Limb (tissue), 2 donors: ENCODE measurements around the gene ERRFI1.

Experiments
- DNase-seq, 2 donors: peaks; one replicate each; pipeline ENCODE4 v3.0.0-alpha.2; 2016; ENCODE audit errors: extremely low spot score in 2 of 2

ERRFI1 gene

GRCh38 chr1:8004113-8004802, 21.9 kb downstream of the ERRFI1 start:
- DNase-seq, result no peak

- no peak for DNase-seq
Observed at GRCh38 chr1:8003438-8004112, 22.5 kb downstream of the ERRFI1 start.

DNA sequence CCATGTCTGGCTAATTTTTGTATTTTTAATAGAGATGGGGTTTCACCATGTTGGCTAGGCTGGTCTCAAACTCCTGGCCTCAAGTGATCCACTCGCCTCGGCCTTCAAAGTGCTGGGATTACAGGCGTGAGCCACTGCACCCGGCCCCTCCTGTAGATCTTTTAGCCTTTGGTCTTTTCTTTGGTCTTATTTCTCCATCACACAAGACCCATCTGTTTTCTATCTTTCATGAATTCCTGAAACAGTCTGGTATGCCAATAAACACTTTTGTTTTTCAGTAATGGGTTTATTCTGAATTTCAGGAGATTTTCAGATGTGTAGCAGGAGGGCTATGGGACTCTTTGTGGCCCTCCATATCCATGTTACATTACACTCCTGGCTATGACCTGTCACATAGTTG, 23.2 kb downstream of the ERRFI1 start:
- no peak for DNase-seq

- DNase-seq, result no peak
Observed at GRCh38 chr1:8002329-8002910, 23.7 kb downstream of the ERRFI1 start.

DNA sequence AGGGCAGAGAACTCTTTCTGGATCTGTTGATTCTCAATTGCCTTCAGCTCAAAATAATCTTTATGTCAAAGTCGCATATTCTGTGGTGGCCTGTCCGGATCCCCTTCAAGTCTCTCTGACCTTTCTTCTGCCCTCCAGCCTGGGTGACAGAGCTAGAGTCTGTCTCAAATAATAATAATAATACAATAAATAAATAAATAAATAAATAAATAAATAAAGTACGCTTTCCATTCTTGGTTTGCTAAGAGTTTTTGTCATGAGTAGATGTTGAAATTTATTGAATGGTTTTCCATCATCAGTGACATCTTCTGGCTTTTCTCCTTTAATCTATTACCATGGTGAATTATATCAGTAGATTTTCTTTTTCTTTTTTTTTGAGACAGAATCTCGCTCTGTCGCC, 30.7 kb downstream of the ERRFI1 start:
- DNase-seq, result no peak

DNA sequence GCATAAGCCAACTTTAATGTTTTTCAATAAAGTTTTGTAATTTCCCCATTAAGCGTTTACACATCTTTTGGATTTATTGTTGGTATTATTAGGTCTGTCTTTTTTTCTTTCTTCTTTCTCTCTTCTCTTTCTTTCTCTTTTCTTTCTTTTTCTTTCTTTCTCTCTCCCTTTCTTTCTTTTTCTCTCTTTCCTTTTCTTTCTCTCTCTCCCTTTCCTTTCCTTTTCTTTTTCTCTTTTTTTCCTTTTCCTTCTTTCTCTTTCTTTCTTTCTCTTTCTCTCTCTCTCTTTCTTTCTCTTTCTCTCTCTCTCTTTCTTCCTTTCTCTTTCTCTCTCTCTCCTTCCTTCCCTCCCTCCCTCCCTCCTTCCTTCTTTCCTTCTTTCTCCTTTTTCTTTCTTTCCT, 31.3 kb downstream of the ERRFI1 start:
- no peak for DNase-seq

DNA sequence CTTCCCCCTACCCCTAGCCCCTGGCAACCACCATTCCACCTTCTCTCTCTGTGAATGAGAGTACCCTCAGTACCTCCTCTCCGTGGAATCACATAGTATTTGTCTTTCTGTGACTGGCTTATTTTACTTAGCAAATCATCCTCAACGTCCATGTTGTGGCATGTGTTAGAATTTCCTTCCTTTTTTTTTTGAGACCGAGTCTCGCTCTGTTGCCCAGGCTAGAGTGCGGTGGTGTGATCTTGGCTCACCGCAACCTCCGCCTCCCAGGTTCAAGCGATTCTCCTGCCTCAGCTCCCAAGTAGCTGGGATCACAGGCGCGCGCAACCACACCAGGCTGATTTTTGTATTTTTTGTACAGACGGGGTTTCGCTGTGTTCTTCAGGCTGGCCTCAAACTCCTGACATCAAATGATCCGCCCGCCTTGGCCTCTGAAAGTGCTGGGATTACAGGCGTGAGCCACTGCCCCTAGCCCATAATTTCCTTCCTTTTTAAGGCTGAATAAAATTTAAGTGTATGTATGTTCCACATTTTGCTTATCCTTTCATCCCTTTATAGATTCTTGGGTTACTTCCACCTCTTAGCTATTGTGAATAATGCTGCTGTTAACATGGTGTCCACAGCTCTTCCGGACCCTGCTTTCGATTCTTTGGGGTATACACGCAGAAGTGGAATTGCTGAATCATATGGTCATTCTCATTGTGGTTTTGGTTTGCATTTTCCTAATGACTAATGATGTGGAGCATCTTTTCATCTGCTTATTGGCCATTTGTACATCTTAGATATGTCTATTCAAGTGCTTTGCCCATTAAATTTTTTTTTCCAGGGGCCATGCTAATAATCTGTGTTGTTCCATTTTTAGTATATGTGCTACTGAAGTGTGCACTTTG, 32.3 kb downstream of the ERRFI1 start:
- DNase-seq, result no peak

DNA sequence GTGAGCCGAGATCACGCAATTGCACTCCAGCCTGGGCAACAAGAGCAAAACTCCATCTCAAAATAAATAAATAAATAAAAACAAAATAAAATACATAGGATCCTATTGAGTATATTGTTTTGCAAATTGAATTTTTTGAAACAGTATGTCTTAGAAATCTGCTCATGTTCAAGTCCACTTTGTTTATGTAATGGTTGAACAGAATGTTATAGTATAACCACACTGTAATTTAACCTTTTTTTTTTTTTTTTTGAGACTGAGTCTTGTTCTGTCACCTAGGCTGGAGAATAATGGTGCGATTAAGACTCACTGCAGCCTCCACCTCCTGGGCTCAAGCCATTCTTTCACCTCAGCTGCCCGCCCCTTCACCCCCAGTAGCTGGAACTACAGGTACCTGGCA, 33.2 kb downstream of the ERRFI1 start:
- DNase-seq, result no peak

GRCh38 chr1:7991504-7992440, 34.3 kb downstream of the ERRFI1 start:
- DNase-seq, result no peak

DNA sequence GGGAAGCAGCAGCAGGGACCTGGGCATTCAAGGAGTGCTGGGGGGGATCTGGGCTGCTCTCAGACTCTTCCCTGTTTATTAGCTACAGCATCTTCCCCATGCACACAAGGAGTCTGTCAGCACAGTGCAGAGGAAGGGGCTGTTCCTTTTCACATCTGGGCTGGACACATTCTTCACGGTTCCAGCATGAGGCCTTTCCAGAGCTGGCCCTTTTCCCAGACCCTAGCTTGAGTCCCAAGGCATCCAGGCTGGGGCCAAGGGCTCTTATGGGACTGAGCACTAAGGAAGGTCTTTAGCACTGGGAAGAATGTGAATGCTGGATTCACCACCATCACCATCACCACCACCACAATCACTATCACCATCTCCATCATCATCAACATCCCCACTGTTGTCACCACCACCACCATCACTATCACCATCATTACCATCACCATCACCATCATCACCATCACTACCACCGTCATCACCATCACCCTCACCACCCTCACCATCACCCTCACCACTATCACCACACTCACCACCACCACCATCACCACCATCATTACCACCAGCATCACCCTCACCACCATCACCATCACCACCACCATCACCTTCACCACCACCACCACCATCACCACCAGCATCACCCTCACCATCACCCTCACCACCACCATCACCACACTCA, 36.2 kb downstream of the ERRFI1 start:
- DNase-seq, result no peak

GRCh38 chr1:7988576-7988975, 37.5 kb downstream of the ERRFI1 start:
- no peak for DNase-seq

DNA sequence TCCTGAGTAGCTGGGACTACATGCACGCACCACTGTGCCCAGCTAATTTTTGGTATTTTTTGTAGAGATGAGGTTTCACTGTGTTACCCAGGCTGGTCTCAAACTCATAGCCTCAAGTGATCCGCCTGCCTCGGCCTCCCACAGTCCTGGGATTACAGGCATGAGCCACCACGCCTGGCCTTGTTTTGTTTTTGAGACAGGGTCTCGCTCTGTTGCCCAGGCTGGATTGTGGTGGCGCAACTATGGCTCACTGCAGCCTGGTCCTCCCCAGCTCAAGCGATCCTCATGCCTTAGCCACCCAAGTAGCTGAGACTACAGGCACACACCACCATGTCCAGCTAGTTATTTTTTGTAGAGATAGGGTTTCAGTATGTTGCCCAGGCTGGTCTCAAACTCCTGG, 38.6 kb downstream of the ERRFI1 start:
- DNase-seq, result no peak

- DNase-seq, result no peak
Observed at GRCh38 chr1:7985851-7986612, 40.1 kb downstream of the ERRFI1 start.

- no peak for DNase-seq
Observed at GRCh38 chr1:7984811-7985210, 41.3 kb downstream of the ERRFI1 start.

DNA sequence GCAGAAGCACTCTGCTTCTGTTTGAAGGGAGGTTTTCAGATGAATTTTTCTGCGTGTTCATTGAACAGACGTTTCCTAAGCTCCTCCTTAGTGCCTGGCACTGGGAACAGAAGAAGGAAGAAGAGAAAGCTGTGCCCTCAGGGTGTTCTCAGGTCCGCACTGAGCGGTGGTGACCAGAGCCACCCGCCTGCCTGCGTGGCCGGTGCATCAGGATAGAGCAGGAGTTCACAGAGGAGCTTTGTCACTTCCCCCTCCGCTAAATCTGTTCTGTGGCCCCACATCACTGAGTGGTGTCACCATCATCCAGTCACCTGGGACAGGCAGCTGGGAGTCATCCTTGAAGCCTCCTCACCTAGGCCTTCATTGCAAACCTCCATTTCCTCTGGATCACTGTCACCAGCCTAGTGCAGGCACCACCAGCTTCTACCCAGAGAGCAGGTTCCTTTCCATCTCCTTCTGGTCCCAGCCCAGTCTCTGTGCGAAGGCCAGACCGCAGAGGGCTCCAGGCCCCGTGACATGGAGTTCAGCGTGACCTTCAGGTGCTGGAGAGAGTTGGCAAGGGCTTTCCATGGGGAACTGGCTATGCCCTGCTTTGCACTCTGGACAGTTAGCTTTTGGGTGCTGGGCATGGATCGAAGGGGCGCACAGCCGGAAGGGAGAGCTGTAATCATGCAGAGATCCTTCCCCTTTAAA, 42.9 kb downstream of the ERRFI1 start:
- DNase-seq, result no peak

- no peak for DNase-seq
Observed at GRCh38 chr1:7980984-7981383, 45.1 kb downstream of the ERRFI1 start.

GRCh38 chr1:7975212-7975865, 50.8 kb downstream of the ERRFI1 start:
- peak; percentile 23 to 72 for DNase-seq

DNA sequence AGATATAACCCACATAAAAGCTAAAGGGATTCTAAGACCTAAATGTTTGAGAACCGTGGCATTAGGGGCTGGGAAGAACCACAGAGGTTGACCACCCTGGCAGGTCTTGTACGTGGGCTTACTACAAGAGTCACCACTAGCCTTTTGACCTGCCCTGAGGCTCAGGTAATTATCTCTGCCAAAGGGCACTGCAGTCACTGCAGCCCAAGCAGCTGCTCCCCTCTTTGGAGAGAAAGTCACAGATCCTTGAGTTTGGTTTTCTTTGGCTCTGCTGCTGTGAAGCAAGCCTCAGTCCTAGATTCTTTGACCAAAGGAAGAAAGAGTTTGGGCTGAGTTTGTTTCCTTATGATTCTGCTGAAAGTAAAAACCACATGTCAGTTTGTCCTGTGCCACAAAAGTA, 53.0 kb downstream of the ERRFI1 start:
- no peak for DNase-seq
